GM19372 (cell line): ENCODE measurements around the gene GRB10.
A peak's percentile ranks its signal among the peaks of the same experiment; 100 is the strongest.

Experiments
- ATAC-seq: cut with Tn5 transposase; IDR thresholded peaks from one replicate; pipeline ENCODE4 v1.9.1; 2021; ENCODE audit warnings: mild to moderate bottlenecking, low read depth, moderate library complexity; ENCODE audit not compliant: unreplicated experiment

Gene GRB10

DNA sequence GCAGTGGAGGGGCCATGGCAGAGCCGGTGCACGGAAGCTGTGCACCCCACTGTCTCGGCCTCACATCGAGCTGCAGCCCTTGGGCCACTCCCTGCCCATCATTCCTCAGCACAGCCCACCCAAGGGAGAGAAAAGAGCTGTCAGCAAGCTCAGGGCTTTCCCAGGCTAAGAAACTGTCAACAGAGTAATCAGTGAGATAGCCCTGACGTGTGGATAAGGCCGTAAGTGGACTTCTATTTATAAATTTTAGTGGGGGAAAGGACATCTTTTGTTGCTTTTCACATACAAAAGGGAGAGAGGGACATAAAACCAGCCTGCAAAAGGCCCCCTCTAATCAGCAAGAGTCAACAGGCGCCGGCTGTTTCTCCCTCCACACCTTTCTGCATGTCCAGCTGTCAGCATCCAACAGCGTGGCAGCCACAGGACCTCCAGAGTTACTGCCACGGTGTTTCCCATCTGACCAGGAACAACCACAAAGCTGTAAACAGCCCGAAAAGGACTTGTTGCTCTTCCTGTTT is 160.7 kb downstream of the GRB10 start:
- ATAC-seq: no peak

DNA sequence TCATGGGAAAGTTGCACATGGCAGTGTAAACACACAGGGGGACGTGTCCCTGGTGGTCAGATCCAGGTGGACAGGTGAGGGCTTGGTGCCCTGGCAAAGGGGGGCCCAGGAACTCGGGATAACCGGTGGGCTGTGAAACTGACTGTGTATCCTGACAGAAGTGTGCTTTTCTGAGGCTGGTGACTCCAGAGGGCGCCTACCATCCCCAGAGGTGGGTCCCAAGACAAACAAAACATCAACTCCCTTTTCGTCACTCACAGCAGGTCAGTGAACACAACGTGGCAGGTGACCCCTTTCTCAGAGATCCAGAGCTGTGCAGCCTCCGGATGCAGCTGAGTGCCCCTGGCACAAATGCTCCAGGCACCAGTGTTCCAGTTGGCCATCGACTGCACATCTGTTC is 161.5 kb downstream of the GRB10 start:
- no peak for ATAC-seq

DNA sequence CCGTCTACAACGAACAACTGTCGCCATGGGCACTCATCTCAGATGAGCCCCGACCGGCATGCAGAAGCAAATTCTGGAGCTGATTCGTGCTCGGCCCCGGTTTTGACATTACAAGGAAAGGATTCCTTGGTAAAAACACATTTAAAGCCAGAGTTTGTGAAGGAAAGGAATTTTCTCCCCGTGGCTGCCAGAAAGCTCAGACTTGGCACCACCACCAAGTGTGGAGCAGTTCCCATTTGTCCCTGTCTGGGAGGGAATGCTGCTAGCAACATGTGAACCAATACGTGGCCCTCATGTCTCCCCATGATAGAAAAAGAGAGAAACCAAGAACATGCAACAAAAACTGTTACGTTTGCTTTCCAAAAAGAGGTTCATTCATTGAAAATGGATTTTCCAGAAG is 162.3 kb downstream of the GRB10 start:
- no peak for ATAC-seq

DNA sequence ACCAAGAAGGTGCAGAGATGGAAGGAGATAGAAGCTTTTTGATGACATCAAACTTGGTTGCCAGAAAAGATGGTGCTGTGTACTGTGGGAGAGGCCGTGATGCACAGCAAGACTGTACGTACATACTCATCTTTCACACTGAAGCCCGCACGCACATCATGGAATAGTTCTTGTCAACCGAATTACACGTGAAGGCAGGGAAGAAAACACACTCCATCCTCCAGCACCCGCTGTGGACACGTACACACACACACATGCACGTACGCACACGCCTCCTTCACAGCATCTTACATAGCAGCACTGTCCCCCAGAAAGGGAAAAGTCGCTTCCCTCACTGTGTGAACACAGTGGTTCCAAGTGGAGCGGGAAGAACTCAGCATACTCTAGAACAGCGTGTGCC is 163.0 kb downstream of the GRB10 start:
- no peak for ATAC-seq

DNA sequence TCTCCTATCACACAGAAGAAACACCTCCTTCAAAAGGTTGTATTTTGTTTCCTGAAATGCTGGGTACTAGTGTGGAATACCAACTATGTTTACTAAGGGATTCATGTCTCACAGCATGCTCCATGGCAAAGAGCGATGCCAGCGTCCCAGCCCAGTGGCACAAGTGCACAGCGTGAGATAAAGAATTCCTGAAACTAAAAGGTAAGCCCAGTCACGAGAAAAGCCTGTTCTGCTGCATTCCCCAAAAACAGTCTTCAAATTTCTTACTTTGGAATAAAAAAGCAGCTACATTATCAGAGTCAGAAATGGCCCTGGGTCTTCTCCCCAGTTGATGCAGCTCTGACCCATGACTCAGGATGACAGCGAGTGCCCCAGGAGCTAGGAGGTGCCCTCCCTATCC is 164.4 kb downstream of the GRB10 start:
- no peak for ATAC-seq

DNA sequence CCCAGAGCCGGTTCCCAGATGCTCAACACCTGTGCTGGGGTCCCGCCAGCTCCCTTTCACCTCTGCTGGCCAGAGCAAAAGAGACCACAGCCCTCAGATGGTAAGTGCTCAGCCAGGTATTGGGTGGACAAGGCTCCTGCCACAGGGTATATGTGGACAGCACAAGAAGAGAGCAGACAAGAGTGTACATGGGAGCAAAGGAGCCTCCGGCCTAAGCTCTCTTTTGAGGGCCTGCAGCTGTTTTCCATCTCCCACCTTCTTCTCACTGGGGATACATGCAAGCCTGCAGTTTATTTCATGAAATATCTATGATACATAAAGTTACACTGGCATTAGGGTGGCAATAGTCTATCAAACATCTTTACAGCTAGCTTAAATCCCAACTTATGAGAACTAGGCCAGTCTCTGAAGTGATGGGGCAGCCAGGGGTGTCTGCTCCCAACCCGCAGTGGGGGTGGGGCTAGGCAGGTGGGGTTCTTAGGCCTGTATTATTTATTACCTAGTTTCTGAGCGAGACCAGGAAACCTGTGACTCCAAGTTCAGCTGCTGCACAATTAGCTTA is 167.1 kb downstream of the GRB10 start:
- ATAC-seq: no peak

DNA sequence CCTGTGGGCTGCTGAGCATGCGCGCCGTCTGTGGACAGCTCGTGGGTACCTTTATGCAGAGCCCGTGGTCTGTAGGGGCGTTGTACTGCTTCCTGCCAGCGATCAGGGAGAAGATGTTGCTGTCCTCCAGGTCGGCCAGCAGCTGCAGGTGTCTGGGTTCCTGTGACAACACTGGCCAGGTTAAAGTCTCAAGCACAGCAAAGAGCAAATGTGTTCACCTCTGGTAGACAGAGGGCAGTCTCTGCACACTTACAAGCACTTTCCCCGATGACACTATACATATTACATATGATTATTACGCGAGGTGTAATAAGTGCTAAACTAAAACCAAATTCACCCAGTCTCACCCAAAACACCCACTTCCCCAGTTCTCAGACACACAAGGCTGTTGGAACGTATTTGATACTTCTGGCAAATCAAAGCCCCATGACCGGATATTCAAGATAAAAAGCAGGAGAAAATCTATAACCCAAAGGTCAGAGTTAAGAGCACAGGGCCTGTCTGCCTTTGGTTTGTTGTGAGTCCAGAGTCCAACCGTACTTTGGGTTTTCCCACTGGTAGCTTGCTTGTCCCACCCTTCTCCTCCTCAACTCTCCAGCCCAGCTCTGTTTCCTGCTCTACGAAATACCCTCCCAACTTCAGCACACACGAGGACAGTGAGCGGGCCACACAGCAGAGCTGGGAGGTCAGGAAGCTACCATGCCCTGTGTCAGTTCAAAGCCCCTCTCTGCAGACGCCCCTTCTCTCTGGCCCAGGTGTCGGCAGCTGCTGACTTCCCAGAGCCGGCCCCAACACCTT is 167.8 kb downstream of the GRB10 start:
- ATAC-seq: no peak

DNA sequence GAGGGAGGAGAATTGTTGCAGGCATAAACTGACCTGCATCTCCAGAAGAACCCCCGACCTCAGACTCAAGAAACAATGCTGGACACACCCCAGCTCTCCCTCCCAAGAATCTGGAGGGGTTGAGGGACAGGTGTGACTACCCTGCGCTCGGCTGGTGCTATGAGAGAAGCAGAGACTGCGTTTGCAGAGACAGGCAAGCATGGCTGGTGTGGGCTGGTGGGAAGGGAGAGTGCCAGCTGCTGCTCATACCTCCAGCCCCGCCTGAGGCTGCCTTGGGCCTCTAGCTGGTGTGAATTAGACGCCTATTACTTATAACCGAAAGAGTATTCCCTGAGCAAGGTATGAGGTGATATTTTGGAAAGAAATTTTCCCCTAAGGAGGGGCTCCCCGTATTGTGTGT is 169.2 kb downstream of the GRB10 start:
- ATAC-seq: no peak

DNA sequence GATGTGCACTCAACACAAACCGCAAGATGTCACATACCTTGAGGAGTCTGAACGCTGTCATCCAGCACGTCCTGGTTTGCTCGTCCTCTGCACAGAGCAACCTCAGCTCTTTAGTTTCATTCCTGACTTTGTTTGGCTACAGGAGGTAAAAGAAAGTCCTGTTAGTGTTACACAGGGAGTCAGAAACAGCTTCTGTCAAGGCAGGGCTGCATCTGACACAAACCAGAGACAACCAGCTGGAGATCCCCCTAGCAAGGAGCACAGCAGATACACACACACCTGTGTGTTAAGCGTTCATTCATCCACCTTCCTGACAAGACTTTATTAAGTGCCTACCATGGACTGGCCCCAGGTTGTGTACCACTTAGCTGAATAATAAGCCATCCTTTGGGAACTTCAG is 170.0 kb downstream of the GRB10 start:
- no peak for ATAC-seq

DNA sequence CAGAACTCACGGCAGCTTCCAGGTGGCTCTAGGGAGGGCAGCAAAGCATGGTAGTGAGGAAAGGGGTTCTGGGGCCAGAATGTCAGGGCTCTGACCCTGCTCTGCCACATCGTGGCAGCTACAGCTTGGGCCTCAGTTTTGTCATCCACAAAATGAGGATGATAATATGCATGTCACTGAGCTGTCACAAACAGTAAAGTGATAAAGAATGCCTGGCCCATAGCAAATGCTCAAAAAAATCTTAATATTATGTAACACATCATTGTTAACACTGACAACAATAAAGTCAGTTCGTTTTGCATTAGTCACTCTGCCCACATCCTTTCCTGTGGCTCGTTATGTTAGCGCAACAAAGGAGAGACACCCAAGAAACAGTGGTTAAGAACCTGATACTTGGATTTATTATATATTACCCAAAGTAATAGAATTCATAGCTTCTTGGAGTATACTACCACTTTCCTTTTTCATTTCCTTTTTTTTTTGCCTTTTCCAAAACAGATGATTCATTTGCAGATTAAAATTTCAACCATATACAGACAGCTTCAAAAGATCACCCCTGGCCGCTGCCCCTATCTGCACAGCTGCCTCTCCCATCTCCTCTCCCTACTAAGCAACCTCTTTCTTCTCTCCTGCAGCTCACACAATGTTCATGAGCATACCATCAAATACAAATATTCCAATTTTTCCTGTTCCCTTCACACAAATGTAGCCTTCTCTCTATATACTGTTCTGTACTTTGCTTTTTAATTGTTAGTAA is 172.0 kb downstream of the GRB10 start:
- peak; percentile 54 for ATAC-seq

DNA sequence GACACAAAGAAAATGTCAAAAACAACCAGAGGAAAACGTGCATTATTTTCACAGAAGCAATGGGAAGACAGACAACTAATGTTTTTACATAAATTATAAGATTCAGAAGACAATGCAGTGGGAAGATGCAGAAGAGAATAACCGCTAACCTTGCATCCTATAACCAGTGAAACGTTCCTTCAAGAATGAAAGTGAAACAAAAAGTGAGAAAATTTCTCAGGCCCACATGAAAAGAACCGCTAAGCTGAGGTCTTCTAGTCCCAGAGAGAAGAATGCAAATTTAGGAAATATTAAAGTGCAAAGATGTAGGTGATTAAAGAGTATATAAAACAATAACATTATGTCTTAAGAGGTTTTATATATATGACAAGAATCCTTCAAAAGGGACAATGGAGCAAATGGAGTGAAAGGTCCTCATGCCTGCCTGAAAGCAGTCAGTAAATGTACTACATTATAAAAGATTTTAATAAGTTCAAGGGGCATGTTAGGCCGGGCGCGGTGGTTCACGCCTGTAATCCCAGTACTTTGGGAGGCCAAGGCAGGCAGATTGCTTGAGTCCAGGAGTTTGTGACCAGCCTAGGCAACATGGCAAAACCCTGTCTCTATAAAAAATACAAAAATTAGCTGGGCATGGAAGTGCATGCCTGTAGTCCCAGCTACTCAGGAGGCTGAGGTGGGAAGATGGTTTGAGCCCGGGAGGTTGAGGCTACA is 174.3 kb downstream of the GRB10 start:
- ATAC-seq: no peak

DNA sequence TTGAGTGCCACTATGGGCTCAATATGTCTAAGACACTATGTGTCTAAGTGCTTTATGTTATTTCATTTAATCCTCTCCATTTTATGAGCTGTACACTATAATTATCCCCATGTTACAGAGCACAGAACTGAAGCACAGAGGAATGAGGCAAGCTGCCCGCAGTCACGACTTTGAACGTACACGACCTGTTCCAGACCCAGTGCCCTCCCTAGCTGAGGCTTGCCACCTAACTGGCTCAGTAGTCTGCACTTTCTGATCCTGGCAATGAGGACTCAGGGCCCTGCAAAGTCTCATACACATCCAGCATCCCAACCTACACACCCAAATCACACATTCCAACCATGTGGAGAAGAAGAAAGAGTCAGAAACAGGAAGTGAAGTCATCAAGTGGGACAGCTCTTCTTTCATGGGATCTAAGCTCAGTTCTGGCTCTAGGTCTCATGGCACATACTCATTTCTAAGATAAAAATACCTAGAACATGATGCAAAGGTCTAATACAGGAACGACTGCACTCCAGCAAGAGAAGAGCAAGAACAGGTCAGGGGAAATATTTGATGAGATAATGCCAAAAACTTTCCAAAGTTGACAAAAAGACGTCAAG is 175.1 kb downstream of the GRB10 start:
- no peak for ATAC-seq

DNA sequence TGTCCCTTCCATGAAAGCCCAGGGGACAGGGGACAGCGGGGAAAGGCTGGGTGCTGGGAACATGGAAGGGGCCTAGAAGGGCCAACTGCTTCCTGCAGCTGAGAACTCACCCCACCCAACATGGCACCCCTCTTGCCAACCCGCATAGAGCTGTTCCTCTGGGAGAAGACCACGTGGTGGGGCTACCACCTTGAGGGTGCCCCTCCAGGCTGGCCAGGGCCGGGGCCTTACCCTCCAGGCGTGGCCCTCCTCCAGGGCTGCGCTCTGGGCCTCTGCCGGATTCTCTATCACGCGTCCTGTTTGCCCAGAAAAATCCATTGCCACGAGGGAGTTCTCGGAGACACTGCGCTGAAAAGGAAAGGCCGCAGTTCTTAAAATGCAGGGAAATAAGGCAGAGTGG is 177.6 kb downstream of the GRB10 start:
- no peak for ATAC-seq

DNA sequence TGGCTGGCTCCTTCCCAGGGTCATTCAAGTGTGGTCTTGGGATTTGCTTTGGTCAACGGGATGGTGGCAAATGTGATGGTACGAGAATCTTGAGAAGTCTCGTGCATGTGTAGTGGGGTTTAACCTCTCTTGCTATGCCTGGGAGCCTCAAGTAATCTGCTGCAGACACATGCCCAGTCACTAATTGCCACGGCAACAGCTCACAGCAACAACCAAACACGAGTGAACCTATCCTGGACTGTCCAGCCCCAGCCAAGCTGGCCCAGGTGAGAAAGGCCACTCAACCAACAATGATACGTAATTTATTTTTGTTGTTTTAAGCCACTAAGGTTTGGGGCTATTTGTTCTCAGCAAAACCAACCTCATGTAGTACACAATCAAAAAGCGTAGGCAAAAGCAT is 179.4 kb downstream of the GRB10 start:
- ATAC-seq: no peak

DNA sequence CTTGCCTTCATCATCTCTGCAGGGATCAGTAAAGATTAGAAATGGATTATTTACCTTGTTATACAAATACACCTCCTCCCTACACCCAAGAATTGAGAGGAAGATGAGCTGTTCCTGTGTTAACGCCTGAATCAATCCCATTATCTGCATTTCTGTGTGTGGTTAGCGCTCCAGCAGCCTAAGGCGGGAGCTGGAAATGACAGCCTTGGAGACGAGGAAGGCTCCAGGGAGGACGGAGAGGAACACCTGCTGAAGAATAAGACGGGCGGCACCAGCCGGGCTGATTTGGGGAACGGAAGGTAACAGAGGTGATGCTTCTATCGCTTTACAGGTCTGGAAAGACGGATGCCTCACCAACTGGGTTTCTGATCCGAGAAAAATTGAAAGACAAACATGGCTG is 183.3 kb downstream of the GRB10 start:
- no peak for ATAC-seq

DNA sequence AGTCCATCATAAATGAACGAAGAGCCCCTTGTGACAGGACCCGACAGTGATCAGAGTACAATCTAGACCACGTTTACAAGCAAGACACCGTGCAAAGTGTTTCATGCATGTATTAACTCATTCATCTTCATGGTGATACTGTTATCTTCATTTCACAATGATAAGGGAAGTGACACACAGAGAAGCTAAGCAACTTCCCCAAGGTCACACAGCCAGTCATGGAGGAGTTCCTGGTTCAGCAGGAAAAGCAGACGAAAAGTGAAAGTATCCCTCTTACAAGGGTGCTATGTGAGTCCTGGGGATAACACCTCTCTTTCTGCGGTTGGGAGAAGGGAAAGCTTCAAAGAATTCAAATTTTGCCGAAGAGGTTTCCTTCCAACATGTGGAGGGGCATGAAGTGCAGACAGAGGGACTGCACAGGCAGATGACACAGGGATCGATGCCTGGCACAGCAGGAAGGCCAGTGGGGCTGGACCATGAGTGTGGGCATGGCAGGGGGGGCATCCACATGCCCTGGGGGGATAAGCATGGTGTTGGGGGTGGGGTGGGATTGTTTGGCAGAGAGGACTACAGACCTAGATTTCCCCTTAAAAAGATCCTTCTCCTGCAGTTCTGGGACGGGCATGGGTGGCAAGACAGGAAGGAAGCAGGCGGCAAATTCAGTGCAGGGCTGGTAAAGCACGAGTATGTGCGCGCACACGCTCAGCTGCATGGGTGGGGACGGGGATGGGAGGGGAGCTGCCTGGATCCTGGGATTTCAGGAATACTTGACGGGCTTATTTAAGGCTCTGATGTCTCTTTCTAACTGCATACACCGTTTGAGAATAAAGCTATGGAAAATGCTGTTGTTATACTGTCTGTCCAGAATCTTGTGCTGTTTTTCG is 184.0 kb downstream of the GRB10 start:
- ATAC-seq: no peak

DNA sequence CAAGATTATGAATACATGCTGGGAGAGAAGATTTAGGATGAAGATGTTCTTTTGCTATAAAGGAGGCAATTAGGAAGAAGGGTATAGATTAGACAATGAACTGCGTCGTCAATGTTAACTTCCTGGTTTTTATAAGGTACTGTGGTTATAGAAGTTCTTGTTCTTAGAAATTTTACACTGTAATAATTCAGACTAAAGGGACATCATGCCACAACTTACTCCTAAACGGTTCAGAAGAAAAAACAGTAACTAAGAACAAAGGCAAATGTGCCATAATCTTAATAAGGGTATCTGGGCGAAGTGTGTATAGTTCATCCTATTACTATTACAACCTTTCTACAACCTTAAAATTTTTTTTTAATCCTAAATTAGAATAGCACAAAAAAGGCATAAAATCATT is 186.2 kb downstream of the GRB10 start:
- ATAC-seq: no peak

DNA sequence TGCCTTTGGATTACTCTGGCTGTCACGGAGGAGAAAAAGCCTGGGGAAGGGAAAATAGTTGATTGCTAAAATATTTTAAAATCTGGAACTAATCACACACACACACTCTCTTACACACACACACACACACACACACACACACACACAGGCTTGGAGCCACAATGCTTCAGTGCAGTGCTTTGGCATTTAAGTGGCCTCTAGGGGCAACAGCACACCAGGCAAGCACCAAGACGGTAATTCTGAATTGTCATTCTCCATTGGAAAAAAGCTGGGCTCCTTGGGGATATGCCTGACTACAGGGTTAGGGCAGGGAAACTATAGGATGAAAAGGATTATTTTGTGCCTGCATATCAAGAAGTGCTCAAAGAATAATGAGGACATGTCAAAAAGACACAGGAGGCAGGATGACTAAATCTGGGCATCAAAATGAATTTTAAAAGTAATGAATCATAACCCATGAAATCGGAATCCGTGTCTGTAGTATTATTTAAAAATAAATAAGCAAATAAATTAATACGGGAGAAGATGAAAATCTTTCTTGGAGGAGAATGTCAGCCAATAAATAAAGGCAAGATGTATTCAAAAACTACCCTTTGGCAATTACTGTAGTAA is 187.1 kb downstream of the GRB10 start:
- ATAC-seq: no peak
